Esophagus muscularis mucosa (tissue), 4 donors: ENCODE data around the gene CCDC187. TPM values are rescaled to one million over a fixed set of nuclear protein-coding genes. Genes with fewer than 3 reads are reported as not detected.
A peak's percentile ranks its signal among the peaks of the same experiment; 100 is the strongest.

Experiments used
- DNase-seq: peaks from one replicate; pipeline ENCODE4 v3.0.0-alpha.2; 2017; ENCODE audit errors: extremely low spot score
- H3K27ac ChIP-seq, 4 donors: fragments of 200-600 bp; sonication (generic); replicated peaks in 1 of 4; 1 replicate in 3 of 4; 2 replicates in 1 of 4; pipeline ENCODE4 v1.5.1; 2016 to 2019; ENCODE audit warnings: mild to moderate bottlenecking in 1 of 4
- H3K27me3 ChIP-seq, 4 donors: fragments of 200-600 bp; sonication (generic); one replicate each; pipeline versions ENCODE4 v1.5.1 to v1.6.0; 2016 to 2019
- H3K36me3 ChIP-seq, 4 donors: fragments of 200-600 bp; sonication (generic); one replicate each; pipeline ENCODE4 v1.5.1; 2016 to 2019
- H3K4me1 ChIP-seq, 4 donors: fragments of 200-600 bp; sonication (generic); one replicate each; pipeline ENCODE4 v1.5.1; 2016 to 2019
- H3K4me3 ChIP-seq, 4 donors: fragments of 200-600 bp; sonication (generic); 1 replicate in 2 of 4; 2 replicates in 2 of 4; pipeline ENCODE4 v1.5.1; 2016 to 2019; ENCODE audit warnings: mild to moderate bottlenecking in 4 of 4, moderate library complexity in 1 of 4
- H3K9me3 ChIP-seq, 4 donors: fragments of 200-600 bp; sonication (generic); 1 replicate in 3 of 4; 2 replicates in 1 of 4; pipeline ENCODE4 v1.5.1; 2016 to 2019
- CTCF ChIP-seq, 3 experiments: fragments of 200-600 bp in 2 of 3; fragments of 450-650 bp in 1 of 3; sonication (generic) in 2 of 3; IDR thresholded peaks; one replicate each; pipeline ENCODE4 v1.5.1; 2017 to 2019; ENCODE audit warnings: antibody characterized with exemption in 3 of 3, mild to moderate bottlenecking in 2 of 3, moderate library complexity in 1 of 3
- EP300 ChIP-seq: sonication (generic); formaldehyde crosslinking; IDR thresholded peaks from one replicate; pipeline ENCODE4 v1.6.1; 2017; ENCODE audit warnings: antibody characterized with exemption
- POLR2A ChIP-seq: fragments of 450-650 bp; IDR thresholded peaks from one replicate; pipeline ENCODE4 v1.6.1; 2017; ENCODE audit warnings: antibody characterized with exemption, moderate library complexity, mild to moderate bottlenecking, low read depth
- POLR2AphosphoS5 ChIP-seq, 2 donors: sonication (generic); formaldehyde crosslinking; IDR thresholded peaks; one replicate each; pipeline ENCODE4 v1.6.1; 2017; ENCODE audit warnings: antibody characterized with exemption in 2 of 2
- WGBS: methylation state at CpG from one replicate; pipeline ENCODE4 v1.1.5; 2018; 5-methylcytosine and 5-hydroxymethylcytosine counted together
- intact Hi-C: fragments of 100-400 bp; cut with DNase I; formaldehyde crosslinking; loops from one replicate; pipeline ENCODE4 v1.15.1; 2023
- total RNA-seq, 4 donors: library from RNA; depleted of rRNA; stranded (reverse); fragments of >200 nt; gene quantifications; one replicate each; pipeline versions ENCODE4 v1.1.0 to v1.2.1, GENCODE V29; 2016

The CCDC187 gene
- total RNA-seq, 4 donors from 2014 or later, result not detected

GRCh38 chr9:136314056-136314416 is 10.1 kb upstream of the CCDC187 start:
- H3K36me3 ChIP-seq, result no peaks in the 10 kb centered on the region
- no peak for TF ChIP-seq EP300
- no peak for TF ChIP-seq POLR2AphosphoS5 (IDR thresholded peaks at IDR 0.05)
- TF ChIP-seq CTCF (IDR thresholded peaks at IDR 0.05), result no peak
- no peak for TF ChIP-seq POLR2A
- no peak overlapping the region for H3K4me3 ChIP-seq
- no peaks in the 10 kb centered on the region for H3K4me1 ChIP-seq
- H3K27me3 ChIP-seq, result peaks cover 0 to 35% (median 6%) of the 10 kb centered on the region in 4 donors
- WGBS, result 79% methylated on average over 3 of the region's 3 CpGs
- H3K27ac ChIP-seq, result no peak overlapping the region
- H3K9me3 ChIP-seq, result peaks cover 0 to 13% (median 8%) of the 10 kb centered on the region in 4 donors
- intact Hi-C loops, result no loop called here
- DNase-seq, result no peak

- H3K4me1 ChIP-seq, result no peaks in the 10 kb centered on the region
- H3K9me3 ChIP-seq, result peaks cover 0 to 13% (median 8%) of the 10 kb centered on the region in 4 donors
- DNase-seq, result no peak
- H3K36me3 ChIP-seq, result no peaks in the 10 kb centered on the region
- H3K27me3 ChIP-seq, result peaks cover 0 to 40% (median 6%) of the 10 kb centered on the region in 4 donors
- WGBS, result 71% methylated on average over 7 of the region's 18 CpGs
- H3K4me3 ChIP-seq, result no peak overlapping the region
- TF ChIP-seq POLR2A (no peak), POLR2AphosphoS5 (IDR thresholded peaks at IDR 0.05) (no peak), EP300 (no peak), CTCF (IDR thresholded peaks at IDR 0.05) (no peak)
- no peak overlapping the region for H3K27ac ChIP-seq
- intact Hi-C loops, result no loop called here
These were observed 9.5 kb upstream of the CCDC187 start for GRCh38 chr9:136313111-136314055.

GRCh38 chr9:136312436-136312835 is 8.5 kb upstream of the CCDC187 start:
- TF ChIP-seq POLR2AphosphoS5 (IDR thresholded peaks at IDR 0.05) (no peak), CTCF (IDR thresholded peaks at IDR 0.05) (peak; percentile 49 to 60 (median 56))
- Histone ChIP-seq H3K4me3 (no peak overlapping the region), H3K9me3 (peaks cover 0 to 13% (median 8%) of the 10 kb centered on the region in 4 donors), H3K36me3 (no peaks in the 10 kb centered on the region), H3K4me1 (no peaks in the 10 kb centered on the region), H3K27ac (no peak overlapping the region), H3K27me3 (peaks cover 0 to 40% (median 6%) of the 10 kb centered on the region in 4 donors)
- intact Hi-C loops, result no loop called here
- 92% methylated on average over 7 of the region's 12 CpGs for WGBS
- no peak for DNase-seq

GRCh38 chr9:136312009-136312375 is 8.1 kb upstream of the CCDC187 start:
- peaks cover 0 to 13% (median 8%) of the 10 kb centered on the region in 4 donors for H3K9me3 ChIP-seq
- intact Hi-C loops, result no loop called here
- no peaks in the 10 kb centered on the region for H3K36me3 ChIP-seq
- no peak for DNase-seq
- TF ChIP-seq EP300, result no peak
- WGBS, result 67% methylated on average over 3 of the region's 10 CpGs
- H3K4me1 ChIP-seq, result no peaks in the 10 kb centered on the region
- no peak overlapping the region for H3K4me3 ChIP-seq
- H3K27me3 ChIP-seq, result peaks cover 0 to 43% (median 6%) of the 10 kb centered on the region in 4 donors
- H3K27ac ChIP-seq, result no peak overlapping the region

GRCh38 chr9:136311051-136312008 is 7.4 kb upstream of the CCDC187 start:
- no peak for TF ChIP-seq POLR2A
- no peak for TF ChIP-seq POLR2AphosphoS5 (IDR thresholded peaks at IDR 0.05)
- TF ChIP-seq CTCF (IDR thresholded peaks at IDR 0.05), result no peak
- no peak for TF ChIP-seq EP300
- H3K27me3 ChIP-seq, result peaks cover 0 to 48% (median 6%) of the 10 kb centered on the region in 4 donors

More at GRCh38 chr9:136311051-136312008, 7.4 kb upstream of the CCDC187 start:
- Histone ChIP-seq H3K4me1 (no peaks in the 10 kb centered on the region), H3K36me3 (no peaks in the 10 kb centered on the region), H3K4me3 (no peak overlapping the region), H3K27ac (no peak overlapping the region), H3K9me3 (peaks cover 0 to 13% (median 8%) of the 10 kb centered on the region in 4 donors)
- no CpG with 5 or more reads among the region's 23 CpGs for WGBS
- DNase-seq, result no peak
- intact Hi-C loops, result no loop called here
